AG08396 (cell line): ENCODE data around the gene WWC2.

Experiments
- DNase-seq: peaks from one replicate; pipeline ENCODE4 v3.0.0; 2012; ENCODE audit warnings: low spot score, mixed read lengths

WWC2 gene

GRCh38 chr4:183256756-183257385 lies 157.8 kb downstream of the WWC2 start:
- peak; percentile 73 for DNase-seq

- no peak for DNase-seq
Measured at GRCh38 chr4:183257808-183258207, 158.8 kb downstream of the WWC2 start.

- no peak for DNase-seq
Measured at GRCh38 chr4:183260491-183261151, 161.6 kb downstream of the WWC2 start.

GRCh38 chr4:183261953-183262775 lies 163.1 kb downstream of the WWC2 start:
- peak; percentile 73 for DNase-seq

- DNase-seq, result no peak
Measured at GRCh38 chr4:183262776-183263100, 163.7 kb downstream of the WWC2 start.

- no peak for DNase-seq
Measured at GRCh38 chr4:183263787-183264386, 164.8 kb downstream of the WWC2 start.

- DNase-seq, result peak; percentile 38
Measured at GRCh38 chr4:183264614-183265013, 165.6 kb downstream of the WWC2 start.

- no peak for DNase-seq
Measured at GRCh38 chr4:183266371-183266770, 167.3 kb downstream of the WWC2 start.

GRCh38 chr4:183268556-183268955 lies 169.5 kb downstream of the WWC2 start:
- no peak for DNase-seq

- DNase-seq, result no peak
Measured at GRCh38 chr4:183272384-183272783, 173.3 kb downstream of the WWC2 start.

- no peak for DNase-seq
Measured at GRCh38 chr4:183276106-183276505, 177.0 kb downstream of the WWC2 start.

- DNase-seq, result no peak
Measured at GRCh38 chr4:183284258-183284785, 185.3 kb downstream of the WWC2 start.

- peak; percentile 69 for DNase-seq
Measured at GRCh38 chr4:183284965-183285364, 185.9 kb downstream of the WWC2 start.

- no peak for DNase-seq
Measured at GRCh38 chr4:183285886-183286285, 186.8 kb downstream of the WWC2 start.

GRCh38 chr4:183286590-183287308 lies 187.7 kb downstream of the WWC2 start:
- DNase-seq, result no peak

- DNase-seq, result no peak
Measured at GRCh38 chr4:183287309-183287659, 188.2 kb downstream of the WWC2 start.

- DNase-seq, result no peak
Measured at GRCh38 chr4:183287677-183288076, 188.6 kb downstream of the WWC2 start.

GRCh38 chr4:183288955-183289354 lies 189.9 kb downstream of the WWC2 start:
- DNase-seq, result no peak

- DNase-seq, result no peak
Measured at GRCh38 chr4:183289688-183290087, 190.6 kb downstream of the WWC2 start.

- DNase-seq, result no peak
Measured at GRCh38 chr4:183291070-183291469, 192.0 kb downstream of the WWC2 start.

- no peak for DNase-seq
Measured at GRCh38 chr4:183295711-183296110, 196.7 kb downstream of the WWC2 start.

- DNase-seq, result no peak
Measured at GRCh38 chr4:183297675-183298074, 198.6 kb downstream of the WWC2 start.
